NCI-H2171 treated with DMSO at 0.1 percent for 48 hours (cell line): ENCODE results near the gene STARD13.
"Not testable (repeated sequence)": the region's sequence is repeated elsewhere in the genome, so short reads cannot be mapped to it uniquely, and the experiment has no call there.

Experiments
- DNase-seq: peaks from one replicate; lab custom pipeline; 2025; lab: John Stamatoyannopoulos, UW

Gene STARD13

GRCh38 chr13:33195693-33196464 lies 89.7 kb downstream of the STARD13 start:
- DNase-seq, result no peak

- DNase-seq, result peak; percentile 35
These were observed 90.5 kb downstream of the STARD13 start for GRCh38 chr13:33194820-33195692.

GRCh38 chr13:33193428-33193974 lies 92.1 kb downstream of the STARD13 start:
- DNase-seq, result no peak

- DNase-seq, result no peak
These were observed 93.9 kb downstream of the STARD13 start for GRCh38 chr13:33191425-33192210.

- DNase-seq, result no peak
These were observed 96.1 kb downstream of the STARD13 start for GRCh38 chr13:33189470-33189869.

- no peak for DNase-seq
These were observed 97.3 kb downstream of the STARD13 start for GRCh38 chr13:33188093-33188882.

- DNase-seq, result no peak
These were observed 98.7 kb downstream of the STARD13 start for GRCh38 chr13:33186861-33187291.

GRCh38 chr13:33185853-33186252 lies 99.7 kb downstream of the STARD13 start:
- DNase-seq, result no peak

GRCh38 chr13:33184530-33184929 lies 101.0 kb downstream of the STARD13 start:
- no peak for DNase-seq

- DNase-seq, result no peak
These were observed 101.5 kb downstream of the STARD13 start for GRCh38 chr13:33184112-33184490.

GRCh38 chr13:33183431-33184111 lies 102.0 kb downstream of the STARD13 start:
- DNase-seq, result no peak

GRCh38 chr13:33182729-33183128 lies 102.8 kb downstream of the STARD13 start:
- DNase-seq, result peak; percentile 67

- no peak for DNase-seq
These were observed 104.3 kb downstream of the STARD13 start for GRCh38 chr13:33181264-33181663.

GRCh38 chr13:33180122-33180804 lies 105.3 kb downstream of the STARD13 start:
- DNase-seq, result peak; percentile 1

- DNase-seq, result no peak
These were observed 106.1 kb downstream of the STARD13 start for GRCh38 chr13:33179463-33179862.

- no peak for DNase-seq
These were observed 107.2 kb downstream of the STARD13 start for GRCh38 chr13:33178209-33178840.

- DNase-seq, result not testable (repeated sequence)
These were observed 108.0 kb downstream of the STARD13 start for GRCh38 chr13:33177340-33178208.

- DNase-seq, result no peak
These were observed 109.0 kb downstream of the STARD13 start for GRCh38 chr13:33176526-33176925.
